AG09309 (cell line): Measurements from ENCODE around the gene VIPR1.
"Not testable (repeated sequence)": the region's sequence is repeated elsewhere in the genome, so short reads cannot be mapped to it uniquely, and the experiment has no call there.

Experiments used
- DNase-seq: peaks from one replicate; pipeline ENCODE4 v3.0.0-alpha.2; 2010; ENCODE audit warnings: low read depth
- H3K4me3 ChIP-seq: 2 replicates; pipeline ENCODE4 v1.5.1; 2011; ENCODE audit warnings: mild to moderate bottlenecking, low read depth, low read length, moderate library complexity; ENCODE audit not compliant: control insufficient read depth
- CTCF ChIP-seq: IDR thresholded peaks from 2 replicates; pipeline ENCODE4 v1.5.1; 2011; ENCODE audit warnings: mild to moderate bottlenecking, low read depth, low read length, inconsistent platforms; ENCODE audit not compliant: insufficient read depth, control insufficient read depth; ENCODE audit errors: missing control alignments

The VIPR1 gene

GRCh38 chr3:42552830-42553229 lies 50.4 kb downstream of the VIPR1 start:
- H3K4me3 ChIP-seq = no peak overlapping the region
- no peak for TF ChIP-seq CTCF
- DNase-seq = no peak

GRCh38 chr3:42556089-42556632 lies 53.7 kb downstream of the VIPR1 start:
- DNase-seq = no peak
- no peak for TF ChIP-seq CTCF

GRCh38 chr3:42556817-42557216 lies 54.4 kb downstream of the VIPR1 start:
- DNase-seq, H3K4me3 ChIP-seq: not testable (repeated sequence)

More at GRCh38 chr3:42556089-42556632, 53.7 kb downstream of the VIPR1 start:
- no peak overlapping the region for H3K4me3 ChIP-seq

- H3K4me3 ChIP-seq = no peak overlapping the region
- TF ChIP-seq CTCF = no peak
- no peak for DNase-seq
Observed at GRCh38 chr3:42557854-42558253, 55.4 kb downstream of the VIPR1 start.

GRCh38 chr3:42562047-42562907 lies 59.8 kb downstream of the VIPR1 start:
- no peak for DNase-seq
- TF ChIP-seq CTCF = no peak

GRCh38 chr3:42569593-42570142 lies 67.2 kb downstream of the VIPR1 start:
- TF ChIP-seq CTCF = no peak
- DNase-seq = no peak
- H3K4me3 ChIP-seq = no peak overlapping the region

More at GRCh38 chr3:42562047-42562907, 59.8 kb downstream of the VIPR1 start:
- no peak overlapping the region for H3K4me3 ChIP-seq

- TF ChIP-seq CTCF = peak; percentile 58
- no peak for DNase-seq
- no peak overlapping the region for H3K4me3 ChIP-seq
Observed at GRCh38 chr3:42572278-42572677, 69.8 kb downstream of the VIPR1 start.
